IMR-90 (cell line): Measurements from ENCODE around the gene OTOG. TPM values are rescaled to one million over a fixed set of nuclear protein-coding genes. Genes with fewer than 3 reads are reported as not detected.

Experiments used
- ATAC-seq: fragments of 200-7000 bp; cut with Tn5 transposase; 2 replicates; pipeline ENCODE4 v1.9.1; 2020; ENCODE audit warnings: low read depth, mild to moderate bottlenecking, moderate library complexity
- BruUV-seq: library from RNA; stranded (reverse); fragments of 400-500 nt; replicated peaks from 2 replicates; lab custom pipeline; 2021; lab: Mats Ljungman, UMichigan
- CTCF ChIA-PET: fragments of 300-600 bp; formaldehyde crosslinking; extraction: SDS; loops from one replicate; lab custom pipeline; 2021; ENCODE audit warnings: antibody characterized with exemption; lab: Yijun Ruan, JAX
- POLR2A ChIA-PET: fragments of 300-600 bp; sonication (Branson Sonifier 250); formaldehyde crosslinking; loops from one replicate; lab custom pipeline; 2022; ENCODE audit warnings: antibody characterized with exemption; ENCODE audit not compliant: unreplicated experiment; lab: Charles Lee
- DNase-seq: peaks from one replicate; pipeline ENCODE4 v3.0.0; 2013
- H2AFZ ChIP-seq: replicated peaks from 2 replicates; pipeline ENCODE3; 2013; ENCODE audit warnings: low read length, mild to moderate bottlenecking; ENCODE audit not compliant: poor library complexity
- H2AK5ac ChIP-seq: 2 replicates; pipeline ENCODE4 v1.6.1; 2013; ENCODE audit warnings: low read depth, low read length, inconsistent platforms
- H2AK9ac ChIP-seq: replicated peaks from 2 replicates; pipeline ENCODE3; 2013; ENCODE audit warnings: mild to moderate bottlenecking, low read depth, low read length, moderate library complexity; ENCODE audit not compliant: poor library complexity
- H2BK120ac ChIP-seq: 2 replicates; pipeline ENCODE4 v1.6.1; 2013; ENCODE audit warnings: low read depth, low read length, inconsistent platforms
- H2BK15ac ChIP-seq: 3 replicates; pipeline ENCODE4 v1.6.1; 2013; ENCODE audit warnings: low read depth, low read length, inconsistent platforms
- H2BK20ac ChIP-seq: 2 replicates; pipeline ENCODE4 v1.6.1; 2013; ENCODE audit warnings: low read depth, mild to moderate bottlenecking, inconsistent platforms, low read length, moderate library complexity
- H2BK5ac ChIP-seq: 2 replicates; pipeline ENCODE4 v1.6.1; 2013; ENCODE audit warnings: mild to moderate bottlenecking, low read depth, low read length, inconsistent platforms; ENCODE audit not compliant: poor library complexity, severe bottlenecking
- H3K14ac ChIP-seq: replicated peaks from 2 replicates; pipeline ENCODE4 v1.6.1; 2013; ENCODE audit warnings: low read depth, low read length, inconsistent platforms
- H3K18ac ChIP-seq: 2 replicates; pipeline ENCODE4 v1.6.1; 2013; ENCODE audit warnings: low read depth, low read length, control low read depth
- H3K23ac ChIP-seq: 2 replicates; pipeline ENCODE4 v1.6.1; 2013; ENCODE audit warnings: low read depth, low read length, inconsistent platforms
- H3K27ac ChIP-seq: 2 replicates; pipeline ENCODE4 v1.5.1; 2013; ENCODE audit warnings: mild to moderate bottlenecking, control low read depth, low read length; ENCODE audit not compliant: insufficient read depth
- H3K27me3 ChIP-seq: 2 replicates; pipeline ENCODE4 v1.6.1; 2013; ENCODE audit warnings: low read length; ENCODE audit not compliant: control insufficient read depth, insufficient read depth
- H3K36me3 ChIP-seq: 2 replicates; pipeline ENCODE4 v1.6.1; 2013; ENCODE audit warnings: low read length, mixed read lengths; ENCODE audit not compliant: control insufficient read depth, insufficient read depth
- H3K4ac ChIP-seq: 2 replicates; pipeline ENCODE4 v1.6.1; 2013; ENCODE audit warnings: low read depth, low read length, inconsistent platforms
- H3K4me1 ChIP-seq: 2 replicates; pipeline ENCODE4 v1.6.1; 2013; ENCODE audit warnings: low read length, mixed read lengths; ENCODE audit not compliant: control insufficient read depth, insufficient read depth
- H3K4me2 ChIP-seq: 2 replicates; pipeline ENCODE4 v1.6.1; 2013; ENCODE audit warnings: low read depth, mild to moderate bottlenecking, control low read depth, low read length, moderate library complexity
- H3K4me3 ChIP-seq: 2 replicates; pipeline ENCODE4 v1.5.1; 2013; ENCODE audit warnings: low read depth, mild to moderate bottlenecking, control low read depth, low read length, moderate library complexity; ENCODE audit not compliant: insufficient read depth
- H3K56ac ChIP-seq: 2 replicates; pipeline ENCODE4 v1.6.1; 2013; ENCODE audit warnings: low read length, inconsistent platforms; ENCODE audit not compliant: insufficient read depth; ENCODE audit errors: extremely low read depth
- H3K79me1 ChIP-seq, 2 experiments: 2 replicates each; pipeline ENCODE4 v1.6.1; 2013; ENCODE audit warnings: low read length in 2 of 2, inconsistent platforms in 1 of 2, low read depth in 1 of 2
- H3K9ac ChIP-seq: 2 replicates; pipeline ENCODE4 v1.6.1; 2013; ENCODE audit warnings: low read depth, low read length, control low read depth
- H3K9me1 ChIP-seq: 2 replicates; pipeline ENCODE4 v1.6.1; 2013; ENCODE audit warnings: low read length, inconsistent platforms; ENCODE audit not compliant: insufficient read depth
- H3K9me3 ChIP-seq: 2 replicates; pipeline ENCODE4 v1.6.1; 2013; ENCODE audit warnings: low read length; ENCODE audit not compliant: control insufficient read depth, insufficient read depth
- H4K20me1 ChIP-seq: 2 replicates; pipeline ENCODE4 v1.6.1; 2013; ENCODE audit warnings: low read length, inconsistent platforms; ENCODE audit not compliant: insufficient read depth
- H4K5ac ChIP-seq: 2 replicates; pipeline ENCODE4 v1.6.1; 2013; ENCODE audit warnings: mild to moderate bottlenecking, low read depth, low read length, control low read depth
- H4K8ac ChIP-seq, 2 experiments: 2 replicates each; pipeline ENCODE4 v1.6.1; 2013; ENCODE audit warnings: low read depth in 2 of 2, low read length in 2 of 2, control low read depth in 1 of 2, inconsistent platforms in 1 of 2
- H4K91ac ChIP-seq: 2 replicates; pipeline ENCODE4 v1.6.1; 2013; ENCODE audit warnings: low read depth, low read length, inconsistent platforms; ENCODE audit not compliant: insufficient read depth
- BHLHE40 ChIP-seq: fragments of 150-350 bp; IDR thresholded peaks from 2 replicates; pipeline ENCODE4 v1.6.1; 2016; ENCODE audit warnings: mild to moderate bottlenecking, low read depth, low read length
- CEBPB ChIP-seq: IDR thresholded peaks from 2 replicates; pipeline ENCODE4 v1.6.1; 2012; ENCODE audit warnings: low read depth, low read length, improper control_type of control experiment
- CHD1 ChIP-seq: IDR thresholded peaks from 2 replicates; pipeline ENCODE4 v1.6.1; 2012; ENCODE audit warnings: low read depth, low read length, improper control_type of control experiment
- FOS ChIP-seq: fragments of 150-350 bp; IDR thresholded peaks from 2 replicates; pipeline ENCODE4 v1.6.1; 2016; ENCODE audit warnings: low read depth, low read length
- MAFK ChIP-seq: IDR thresholded peaks from 2 replicates; pipeline ENCODE4 v1.6.1; 2012; ENCODE audit warnings: low read depth, low read length, improper control_type of control experiment
- MAZ ChIP-seq: IDR thresholded peaks from 2 replicates; pipeline ENCODE4 v1.6.1; 2012; ENCODE audit warnings: low read depth, mild to moderate bottlenecking, low read length, improper control_type of control experiment, moderate library complexity, borderline replicate concordance
- MXI1 ChIP-seq: IDR thresholded peaks from 2 replicates; pipeline ENCODE4 v1.6.1; 2012; ENCODE audit warnings: low read depth, mild to moderate bottlenecking, low read length, moderate library complexity, borderline replicate concordance
- NFE2L2 ChIP-seq: fragments of 150-350 bp; IDR thresholded peaks from 2 replicates; pipeline ENCODE4 v1.6.1; 2016; ENCODE audit warnings: low read depth, mild to moderate bottlenecking, low read length
- POLR2A ChIP-seq: IDR thresholded peaks from 2 replicates; pipeline ENCODE4 v1.6.1; 2012; ENCODE audit warnings: mild to moderate bottlenecking, low read depth, low read length
- RAD21 ChIP-seq: IDR thresholded peaks from 2 replicates; pipeline ENCODE4 v1.6.1; 2012; ENCODE audit warnings: low read length, improper control_type of control experiment
- RCOR1 ChIP-seq: IDR thresholded peaks from 2 replicates; pipeline ENCODE4 v1.6.1; 2012; ENCODE audit warnings: mild to moderate bottlenecking, low read length, improper control_type of control experiment; ENCODE audit not compliant: insufficient replicate concordance
- RFX5 ChIP-seq: IDR thresholded peaks from 2 replicates; pipeline ENCODE4 v1.8.0; 2012; ENCODE audit warnings: low read depth, mild to moderate bottlenecking, low read length, moderate library complexity
- SMC3 ChIP-seq: fragments of 150-350 bp; IDR thresholded peaks from 2 replicates; pipeline ENCODE4 v1.6.1; 2016; ENCODE audit warnings: low read depth, mild to moderate bottlenecking, antibody characterized with exemption, low read length, moderate library complexity
- USF2 ChIP-seq: fragments of 150-350 bp; IDR thresholded peaks from 2 replicates; pipeline ENCODE4 v1.6.1; 2017; ENCODE audit warnings: mild to moderate bottlenecking, antibody characterized with exemption, low read length, low read depth
- WGBS, 2 experiments: methylation state at CpG; one replicate each; pipeline versions ENCODE4 v1.1.5 to v1.1.7; 2013; ENCODE audit warnings: missing lambda C conversion rate in 2 of 2; ENCODE audit not compliant: insufficient read length in 1 of 2; ENCODE audit errors: extremely low coverage in 2 of 2; 5-methylcytosine and 5-hydroxymethylcytosine counted together
- dilution Hi-C: fragments of 300-500 bp; cut with HindIII; formaldehyde crosslinking; loops from one replicate; pipeline ENCODE4 v1.14.3; 2018; ENCODE audit warnings: low sequenced_read_pairs; ENCODE audit not compliant: unreplicated experiment
- in situ Hi-C: fragments of 300-500 bp; cut with MboI; formaldehyde crosslinking; loops from 3 replicates; pipeline ENCODE4 v1.14.3; 2019; ENCODE audit warnings: low sequenced_read_pairs, inconsistent platforms, mixed read lengths
- intact Hi-C: fragments of 100-400 bp; cut with micrococcal nuclease; formaldehyde crosslinking; loops from 2 replicates; pipeline ENCODE4 v1.10.0; 2022
- polyA plus RNA-seq, 3 experiments: library from polyadenylated mRNA; depleted of rRNA; stranded (reverse); fragments of >200 nt; gene quantifications; 2 replicates each; pipeline ENCODE4 v1.2.3, GENCODE V29; 2012; ENCODE audit warnings: low replicate concordance in 1 of 3
- total RNA-seq: library from RNA; depleted of rRNA; stranded (reverse); fragments of >200 nt; gene quantifications from 2 replicates; pipeline ENCODE4 v1.2.3, GENCODE V29; 2012
- TF ChIP-seq, protein P1 (sequence below): conservative IDR thresholded peaks from 2 replicates; pipeline ENCODE4 v1.5.1; 2012; ENCODE audit warnings: mild to moderate bottlenecking, low read depth, low read length, improper control_type of control experiment
- TF ChIP-seq, protein P2 (sequence below): fragments of 150-350 bp; IDR thresholded peaks from 2 replicates; pipeline ENCODE4 v1.6.1; 2016; ENCODE audit warnings: low read depth, mild to moderate bottlenecking, low read length, moderate library complexity, borderline replicate concordance

The OTOG gene
- total and polyA plus RNA-seq, 2 of the 4 experiments (the other 2 are of a cell fraction) = not detected

DNA sequence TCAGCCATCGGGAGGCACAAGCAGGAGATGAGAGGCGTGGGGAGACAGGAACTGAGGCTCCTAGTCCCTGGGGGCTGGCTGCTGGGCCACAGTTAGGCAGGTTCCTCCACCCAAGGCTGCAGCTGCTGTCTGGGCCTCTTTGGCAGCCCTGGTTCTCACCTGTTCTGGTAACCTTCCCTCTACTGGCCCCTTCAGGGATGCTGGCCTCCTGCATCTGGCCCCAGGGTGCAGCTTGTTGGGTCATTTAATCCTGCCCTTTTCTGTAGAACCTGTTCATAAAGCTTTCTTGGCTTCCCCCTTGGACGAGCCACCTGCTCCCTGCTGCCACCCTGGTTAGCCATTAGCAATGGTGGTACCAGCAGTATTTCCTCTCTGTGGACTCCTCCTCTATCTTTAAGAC lies 8.3 kb upstream of the OTOG start:
- in situ Hi-C loops = no loop called here
- no TSS peak for BruUV-seq

More for the DNA sequence above, 8.3 kb upstream of the OTOG start:
- DNase-seq (no peak), ATAC-seq (no peak)
- H3K4me1 ChIP-seq = no peaks in the 10 kb centered on the region
- H3K23ac ChIP-seq = no peak overlapping the region
- H3K27me3 ChIP-seq = peaks cover 20% of the 10 kb centered on the region
- dilution Hi-C loops (no loop called here), intact Hi-C loops (no loop called here)
- no peak overlapping the region for H3K18ac ChIP-seq
- H2BK120ac ChIP-seq = no peak overlapping the region
- no peak overlapping the region for H3K4me3 ChIP-seq
- H2BK15ac ChIP-seq = no peak overlapping the region
- H4K91ac ChIP-seq = no peak overlapping the region
- WGBS, 2 experiments = 30% methylated on average over 2 of the region's 3 CpGs; no CpG with 5 or more reads in 1 of the 2 experiments
- H4K5ac ChIP-seq = no peak overlapping the region
- no peak overlapping the region for H2BK5ac ChIP-seq
- H2AFZ ChIP-seq = no peak overlapping the region
- no peak overlapping the region for H2AK9ac ChIP-seq
- H3K4ac ChIP-seq = no peak overlapping the region
- H4K20me1 ChIP-seq = no peaks in the 10 kb centered on the region
- ChIA-PET CTCF (no interaction called here), POLR2A (no interaction called here)
- no peaks in the 10 kb centered on the region for H3K9me3 ChIP-seq
- no peaks in the 10 kb centered on the region for H3K9me1 ChIP-seq
- H3K4me2 ChIP-seq = no peak overlapping the region
- H3K56ac ChIP-seq = no peak overlapping the region
- H3K9ac ChIP-seq = no peak overlapping the region
- H3K14ac ChIP-seq = no peak overlapping the region
- H3K79me1 ChIP-seq = no peaks in the 10 kb centered on the region
- no peak overlapping the region for H2BK20ac ChIP-seq
- no peak overlapping the region for H2AK5ac ChIP-seq
- no peak overlapping the region for H3K27ac ChIP-seq
- H4K8ac ChIP-seq = no peak overlapping the region
- TF ChIP-seq, protein P1, sequence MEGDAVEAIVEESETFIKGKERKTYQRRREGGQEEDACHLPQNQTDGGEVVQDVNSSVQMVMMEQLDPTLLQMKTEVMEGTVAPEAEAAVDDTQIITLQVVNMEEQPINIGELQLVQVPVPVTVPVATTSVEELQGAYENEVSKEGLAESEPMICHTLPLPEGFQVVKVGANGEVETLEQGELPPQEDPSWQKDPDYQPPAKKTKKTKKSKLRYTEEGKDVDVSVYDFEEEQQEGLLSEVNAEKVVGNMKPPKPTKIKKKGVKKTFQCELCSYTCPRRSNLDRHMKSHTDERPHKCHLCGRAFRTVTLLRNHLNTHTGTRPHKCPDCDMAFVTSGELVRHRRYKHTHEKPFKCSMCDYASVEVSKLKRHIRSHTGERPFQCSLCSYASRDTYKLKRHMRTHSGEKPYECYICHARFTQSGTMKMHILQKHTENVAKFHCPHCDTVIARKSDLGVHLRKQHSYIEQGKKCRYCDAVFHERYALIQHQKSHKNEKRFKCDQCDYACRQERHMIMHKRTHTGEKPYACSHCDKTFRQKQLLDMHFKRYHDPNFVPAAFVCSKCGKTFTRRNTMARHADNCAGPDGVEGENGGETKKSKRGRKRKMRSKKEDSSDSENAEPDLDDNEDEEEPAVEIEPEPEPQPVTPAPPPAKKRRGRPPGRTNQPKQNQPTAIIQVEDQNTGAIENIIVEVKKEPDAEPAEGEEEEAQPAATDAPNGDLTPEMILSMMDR = no peak
- TF ChIP-seq MAFK = no peak
- no peak for TF ChIP-seq RFX5
- no peak for TF ChIP-seq POLR2A
- TF ChIP-seq RAD21 = no peak
- no peak for TF ChIP-seq NFE2L2
- no peak for TF ChIP-seq MAZ
- TF ChIP-seq CEBPB = no peak
- TF ChIP-seq USF2 = no peak
- TF ChIP-seq MXI1 = no peak
- TF ChIP-seq, protein P2, sequence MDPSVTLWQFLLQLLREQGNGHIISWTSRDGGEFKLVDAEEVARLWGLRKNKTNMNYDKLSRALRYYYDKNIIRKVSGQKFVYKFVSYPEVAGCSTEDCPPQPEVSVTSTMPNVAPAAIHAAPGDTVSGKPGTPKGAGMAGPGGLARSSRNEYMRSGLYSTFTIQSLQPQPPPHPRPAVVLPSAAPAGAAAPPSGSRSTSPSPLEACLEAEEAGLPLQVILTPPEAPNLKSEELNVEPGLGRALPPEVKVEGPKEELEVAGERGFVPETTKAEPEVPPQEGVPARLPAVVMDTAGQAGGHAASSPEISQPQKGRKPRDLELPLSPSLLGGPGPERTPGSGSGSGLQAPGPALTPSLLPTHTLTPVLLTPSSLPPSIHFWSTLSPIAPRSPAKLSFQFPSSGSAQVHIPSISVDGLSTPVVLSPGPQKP = no peak
- TF ChIP-seq BHLHE40 = no peak
- TF ChIP-seq RCOR1 = no peak
- no peak for TF ChIP-seq CHD1
- TF ChIP-seq FOS = no peak
- no peak for TF ChIP-seq SMC3
- H3K36me3 ChIP-seq = no peaks in the 10 kb centered on the region
